Hepatocyte (in vitro differentiated cells): ENCODE results near the gene NPM1.

ENCODE experiments used
- EZH2 ChIP-seq: fragments of 200-600 bp; sonication (generic); IDR thresholded peaks from 2 replicates; pipeline ENCODE4 v1.6.1; 2016; ENCODE audit warnings: antibody characterized with exemption, mild to moderate bottlenecking, borderline replicate concordance
- TF ChIP-seq, protein P1 (sequence below): fragments of 200-600 bp; sonication (generic); IDR thresholded peaks from 2 replicates; pipeline ENCODE4 v1.5.1; 2016; ENCODE audit warnings: antibody characterized with exemption, mild to moderate bottlenecking; ENCODE audit not compliant: poor library complexity

DNA sequence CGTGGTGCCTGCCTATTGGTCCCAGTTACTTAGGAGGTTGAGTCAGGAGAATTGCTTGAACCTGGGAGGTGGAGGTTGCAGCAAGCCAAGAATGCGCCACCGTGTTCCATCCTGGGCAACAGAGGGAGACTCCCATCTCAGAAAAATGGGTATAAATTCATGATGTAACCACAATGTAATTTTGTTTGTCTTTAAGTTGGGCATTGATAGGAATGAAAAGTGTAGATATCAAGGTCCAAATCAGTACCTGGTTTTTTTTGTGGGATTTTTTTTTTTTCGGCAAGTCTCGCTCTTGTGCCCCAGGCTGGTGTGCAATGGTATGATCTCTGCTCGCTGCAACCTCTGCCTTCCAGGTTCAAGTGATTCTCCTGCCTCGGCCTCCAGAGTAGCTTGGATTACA, 7.4 kb downstream of the NPM1 start:
- TF ChIP-seq, protein P1, sequence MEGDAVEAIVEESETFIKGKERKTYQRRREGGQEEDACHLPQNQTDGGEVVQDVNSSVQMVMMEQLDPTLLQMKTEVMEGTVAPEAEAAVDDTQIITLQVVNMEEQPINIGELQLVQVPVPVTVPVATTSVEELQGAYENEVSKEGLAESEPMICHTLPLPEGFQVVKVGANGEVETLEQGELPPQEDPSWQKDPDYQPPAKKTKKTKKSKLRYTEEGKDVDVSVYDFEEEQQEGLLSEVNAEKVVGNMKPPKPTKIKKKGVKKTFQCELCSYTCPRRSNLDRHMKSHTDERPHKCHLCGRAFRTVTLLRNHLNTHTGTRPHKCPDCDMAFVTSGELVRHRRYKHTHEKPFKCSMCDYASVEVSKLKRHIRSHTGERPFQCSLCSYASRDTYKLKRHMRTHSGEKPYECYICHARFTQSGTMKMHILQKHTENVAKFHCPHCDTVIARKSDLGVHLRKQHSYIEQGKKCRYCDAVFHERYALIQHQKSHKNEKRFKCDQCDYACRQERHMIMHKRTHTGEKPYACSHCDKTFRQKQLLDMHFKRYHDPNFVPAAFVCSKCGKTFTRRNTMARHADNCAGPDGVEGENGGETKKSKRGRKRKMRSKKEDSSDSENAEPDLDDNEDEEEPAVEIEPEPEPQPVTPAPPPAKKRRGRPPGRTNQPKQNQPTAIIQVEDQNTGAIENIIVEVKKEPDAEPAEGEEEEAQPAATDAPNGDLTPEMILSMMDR: no peak
- TF ChIP-seq EZH2: no peak
